Rectal smooth muscle tissue (tissue), 1 donor: Measurements from ENCODE around the gene KIF21A.

Experiments used
- H3K27ac ChIP-seq: one replicate; pipeline ENCODE4 v1.7.0; 2013; ENCODE audit warnings: low read depth, low read length, inconsistent platforms
- H3K27me3 ChIP-seq: one replicate; pipeline ENCODE4 v1.7.0; 2013; ENCODE audit warnings: low read length; ENCODE audit not compliant: control insufficient read depth, insufficient read depth
- H3K36me3 ChIP-seq: one replicate; pipeline ENCODE4 v1.7.0; 2013; ENCODE audit warnings: low read length; ENCODE audit not compliant: control insufficient read depth, insufficient read depth
- H3K4me1 ChIP-seq: one replicate; pipeline ENCODE4 v1.7.0; 2013; ENCODE audit warnings: low read length; ENCODE audit not compliant: control insufficient read depth, insufficient read depth
- H3K4me3 ChIP-seq: one replicate; pipeline ENCODE4 v1.7.0; 2013; ENCODE audit warnings: low read length
- H3K9ac ChIP-seq: one replicate; pipeline ENCODE4 v1.7.0; 2013; ENCODE audit warnings: low read length

KIF21A gene

DNA sequence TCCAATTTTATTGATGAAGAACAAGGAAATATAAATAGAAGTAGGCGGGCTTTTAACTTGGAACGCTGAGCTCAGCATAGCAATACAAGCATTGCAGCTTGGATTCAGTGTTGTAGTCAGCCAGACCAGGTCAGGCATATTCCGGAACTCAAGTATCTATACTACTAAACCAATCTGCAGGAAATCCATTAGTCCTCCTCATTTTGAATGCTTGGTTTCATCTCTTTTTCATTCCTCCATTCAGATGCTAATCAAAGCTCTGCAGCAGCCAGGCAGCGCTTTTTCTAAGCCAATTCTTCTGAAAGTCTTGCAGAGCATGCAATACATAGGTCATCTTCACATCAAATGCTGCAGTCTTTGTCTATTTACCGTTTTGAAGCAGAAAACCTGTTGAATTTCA, 49.0 kb downstream of the KIF21A start:
- H3K36me3 ChIP-seq: no peaks in the 10 kb centered on the region
- H3K4me3 ChIP-seq: no peak overlapping the region
- no peak overlapping the region for H3K27ac ChIP-seq
- no peak overlapping the region for H3K9ac ChIP-seq
- H3K27me3 ChIP-seq: no peaks in the 10 kb centered on the region
- no peaks in the 10 kb centered on the region for H3K4me1 ChIP-seq

DNA sequence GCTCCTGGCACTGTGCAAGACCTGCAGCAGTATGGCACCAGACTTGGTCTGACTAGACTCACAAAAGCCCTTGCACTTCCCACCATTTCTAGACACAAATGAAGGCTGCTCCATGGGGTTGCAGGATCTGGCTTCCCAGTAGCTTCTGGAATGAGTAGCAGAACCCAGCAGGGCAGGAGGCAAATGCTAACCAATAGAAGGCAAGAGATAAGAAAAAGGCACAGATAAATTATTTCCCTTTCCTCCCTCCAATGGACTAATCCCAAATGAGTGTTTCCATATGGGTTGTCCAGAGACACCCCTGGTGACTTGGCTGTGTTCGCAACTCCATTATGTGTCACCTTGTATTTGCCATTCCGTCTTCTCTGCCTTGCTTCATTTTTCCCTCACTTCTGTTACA, 49.7 kb downstream of the KIF21A start:
- H3K9ac ChIP-seq: no peak overlapping the region
- H3K4me1 ChIP-seq: no peaks in the 10 kb centered on the region
- H3K27ac ChIP-seq: no peak overlapping the region
- H3K27me3 ChIP-seq: no peaks in the 10 kb centered on the region
- no peak overlapping the region for H3K4me3 ChIP-seq
- no peaks in the 10 kb centered on the region for H3K36me3 ChIP-seq

DNA sequence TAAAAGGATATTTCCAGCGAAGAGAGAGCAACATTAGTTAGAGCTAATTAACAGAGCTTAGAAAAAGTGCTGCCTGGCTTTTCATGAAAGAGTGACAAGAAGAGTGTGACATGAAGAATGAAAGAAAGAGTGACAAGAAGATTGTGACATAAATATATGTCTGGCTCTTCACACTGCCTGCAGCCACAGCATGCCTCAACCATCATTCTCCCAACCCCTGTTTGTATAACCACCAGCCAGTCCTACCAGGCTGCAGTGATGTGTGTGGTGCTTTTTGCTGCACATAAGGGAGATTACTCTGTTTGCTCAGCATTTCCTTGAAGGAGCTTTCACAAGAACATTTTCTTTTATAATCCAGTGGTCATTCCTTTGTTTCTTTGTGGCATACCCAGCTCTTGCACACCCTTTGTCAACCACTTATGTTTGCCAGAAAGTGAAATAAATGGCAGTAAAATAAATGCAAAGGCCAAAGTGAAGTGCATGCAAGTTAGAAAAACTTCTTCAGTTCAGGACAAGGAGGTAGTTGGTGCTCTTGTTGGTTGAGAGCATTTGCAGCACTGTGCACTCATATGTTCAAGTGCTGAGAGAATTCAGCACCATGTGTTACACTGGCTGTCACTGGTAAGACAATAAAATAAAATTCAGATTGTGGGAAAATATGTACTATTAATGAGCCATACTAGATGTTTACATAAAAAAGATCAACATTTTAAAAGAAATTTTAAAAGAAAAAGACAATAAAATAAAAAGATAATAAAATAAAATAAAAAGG, 50.6 kb downstream of the KIF21A start:
- H3K36me3 ChIP-seq: no peaks in the 10 kb centered on the region
- H3K27ac ChIP-seq: no peak overlapping the region

DNA sequence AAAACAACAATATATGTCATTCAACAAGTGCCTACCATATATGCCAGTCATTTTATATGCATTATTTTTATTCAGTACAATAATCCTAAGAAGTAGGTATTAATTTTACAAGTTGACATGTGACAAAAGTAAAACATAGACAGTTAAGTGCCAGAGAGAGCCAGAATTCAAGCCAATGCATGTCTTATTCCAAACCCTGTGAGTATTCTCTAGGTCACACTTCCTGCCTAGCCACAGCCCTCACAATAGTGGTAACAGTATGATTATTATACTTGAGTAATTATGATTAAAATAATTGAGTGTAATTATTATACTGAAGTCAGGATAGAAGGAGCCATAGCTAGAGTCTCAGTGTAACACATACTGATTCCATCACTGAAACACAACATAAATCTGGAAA, 52.2 kb downstream of the KIF21A start:
- no peak overlapping the region for H3K9ac ChIP-seq
- H3K27me3 ChIP-seq: no peaks in the 10 kb centered on the region
- no peak overlapping the region for H3K27ac ChIP-seq
- no peak overlapping the region for H3K4me3 ChIP-seq
- H3K4me1 ChIP-seq: no peaks in the 10 kb centered on the region
- H3K36me3 ChIP-seq: no peaks in the 10 kb centered on the region

More for the DNA sequence above, 50.6 kb downstream of the KIF21A start:
- Histone ChIP-seq H3K9ac (no peak overlapping the region), H3K4me3 (no peak overlapping the region), H3K4me1 (no peaks in the 10 kb centered on the region), H3K27me3 (no peaks in the 10 kb centered on the region)

DNA sequence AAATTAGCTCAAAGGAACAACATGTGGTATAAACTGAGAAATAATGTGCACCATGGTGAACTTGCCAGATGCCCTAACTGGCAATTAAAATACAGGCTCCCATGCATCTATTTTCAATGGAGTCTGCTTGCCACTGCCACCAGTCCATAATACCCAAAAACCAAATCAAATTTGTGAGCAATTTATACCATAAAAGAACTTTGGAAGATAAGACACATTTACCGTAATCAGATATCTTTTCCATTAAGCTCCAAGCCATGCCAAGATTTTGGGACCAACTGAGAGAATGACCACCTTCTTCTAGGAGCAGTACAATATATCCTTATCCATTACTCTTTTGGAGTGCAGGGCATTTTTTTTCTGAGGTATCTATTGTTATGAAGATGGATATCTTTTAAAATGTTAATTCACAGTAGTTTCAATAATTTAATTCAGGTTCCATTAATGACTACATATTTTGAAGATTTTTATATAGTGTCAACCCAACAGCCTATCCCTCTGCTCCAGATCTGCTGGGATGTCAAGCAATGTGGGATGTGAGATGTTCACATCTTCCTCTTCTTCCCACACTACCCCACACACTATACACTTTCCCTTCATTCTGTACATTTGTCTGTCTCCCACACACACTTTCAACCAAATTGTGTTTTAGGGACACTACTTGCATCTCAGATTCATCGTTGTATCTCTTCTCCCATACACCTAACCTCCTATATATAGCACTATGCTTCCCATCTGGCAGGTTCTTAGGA, 53.3 kb downstream of the KIF21A start:
- Histone ChIP-seq H3K36me3 (no peaks in the 10 kb centered on the region), H3K4me1 (no peaks in the 10 kb centered on the region), H3K9ac (no peak overlapping the region), H3K27ac (no peak overlapping the region), H3K4me3 (no peak overlapping the region), H3K27me3 (no peaks in the 10 kb centered on the region)

DNA sequence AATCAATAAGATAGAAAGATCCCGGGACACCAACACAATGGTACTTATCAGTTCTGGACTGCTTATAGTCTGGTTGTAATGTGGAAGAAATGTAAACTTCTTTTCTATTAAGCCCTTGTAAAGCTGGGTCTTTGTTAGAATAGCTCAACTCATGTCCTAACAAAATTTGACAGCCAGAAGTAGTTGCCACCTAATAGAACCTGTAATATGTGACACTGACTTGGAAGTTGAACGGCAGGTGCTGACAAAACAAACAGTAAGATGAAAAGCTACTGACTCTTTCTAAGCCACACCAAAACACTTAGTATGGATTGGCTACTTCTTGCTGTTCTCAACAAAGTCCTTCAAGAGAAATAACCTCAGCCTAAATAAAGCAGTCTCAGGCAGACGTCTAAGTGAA, 56.6 kb downstream of the KIF21A start:
- no peaks in the 10 kb centered on the region for H3K36me3 ChIP-seq
- H3K9ac ChIP-seq: no peak overlapping the region
- no peak overlapping the region for H3K27ac ChIP-seq
- no peaks in the 10 kb centered on the region for H3K27me3 ChIP-seq
- no peaks in the 10 kb centered on the region for H3K4me1 ChIP-seq
- H3K4me3 ChIP-seq: no peak overlapping the region

DNA sequence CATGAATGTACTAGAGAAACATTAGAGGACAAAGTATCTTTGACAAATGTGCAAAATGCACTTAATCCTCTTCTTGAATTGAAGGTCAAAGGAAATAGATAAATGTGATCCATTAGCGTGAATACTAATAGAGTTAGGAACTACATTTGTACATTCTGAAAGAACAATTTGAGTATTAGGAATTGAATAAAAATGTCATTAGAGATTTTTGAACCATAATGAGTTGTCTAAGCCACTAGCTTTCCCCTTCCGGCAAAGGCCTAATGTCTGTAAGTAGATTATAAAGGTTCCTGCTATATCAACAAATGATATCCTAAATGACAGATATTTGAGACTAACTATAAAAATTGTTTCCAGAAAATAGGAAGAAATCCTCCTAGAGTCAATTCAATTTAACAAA, 59.8 kb downstream of the KIF21A start:
- no peaks in the 10 kb centered on the region for H3K36me3 ChIP-seq
- no peak overlapping the region for H3K9ac ChIP-seq
- H3K27me3 ChIP-seq: no peaks in the 10 kb centered on the region
- no peak overlapping the region for H3K27ac ChIP-seq
- no peak overlapping the region for H3K4me3 ChIP-seq
- no peaks in the 10 kb centered on the region for H3K4me1 ChIP-seq

DNA sequence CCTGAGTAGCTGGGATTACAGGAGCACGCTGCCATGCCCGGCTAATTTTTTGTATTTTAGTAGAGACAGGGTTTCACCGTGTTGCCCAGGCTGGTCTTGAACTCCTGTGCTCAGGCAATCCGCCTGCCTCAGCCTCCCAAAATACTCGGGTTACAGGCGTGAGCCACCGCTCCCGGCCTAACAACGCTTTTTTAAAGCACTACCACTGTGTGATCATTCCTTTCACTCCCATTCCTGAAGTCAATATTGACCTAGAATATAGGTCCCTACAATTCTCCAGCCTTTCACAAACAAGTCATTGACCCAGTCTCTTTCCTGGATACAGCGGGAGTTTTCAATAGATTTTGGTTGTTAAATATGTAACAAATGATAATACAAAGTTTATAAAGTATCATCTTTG, 62.8 kb downstream of the KIF21A start:
- Histone ChIP-seq H3K27me3 (no peaks in the 10 kb centered on the region), H3K4me3 (no peak overlapping the region), H3K36me3 (no peaks in the 10 kb centered on the region), H3K4me1 (no peaks in the 10 kb centered on the region), H3K27ac (no peak overlapping the region), H3K9ac (no peak overlapping the region)

DNA sequence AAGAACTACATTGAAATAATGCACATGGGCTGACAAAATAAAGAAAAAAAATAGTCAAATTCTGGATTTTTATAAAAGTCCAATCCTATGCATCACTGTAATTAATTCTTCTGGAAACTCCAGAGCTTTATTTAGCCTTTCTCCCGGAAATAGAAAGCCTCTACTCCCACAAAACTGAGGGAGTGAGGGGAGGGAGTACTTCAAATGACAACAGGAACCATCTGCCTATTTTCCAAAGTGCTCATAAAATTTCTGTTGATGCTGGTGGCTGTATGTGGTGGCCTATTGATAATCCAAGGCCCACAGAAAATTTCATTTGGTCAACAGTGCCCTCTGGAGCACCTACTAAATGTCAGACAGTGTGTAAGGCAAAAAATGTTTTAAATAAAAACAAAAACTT, 64.6 kb downstream of the KIF21A start:
- Histone ChIP-seq H3K9ac (no peak overlapping the region), H3K4me1 (no peaks in the 10 kb centered on the region), H3K27ac (no peak overlapping the region), H3K27me3 (no peaks in the 10 kb centered on the region), H3K4me3 (no peak overlapping the region), H3K36me3 (no peaks in the 10 kb centered on the region)

DNA sequence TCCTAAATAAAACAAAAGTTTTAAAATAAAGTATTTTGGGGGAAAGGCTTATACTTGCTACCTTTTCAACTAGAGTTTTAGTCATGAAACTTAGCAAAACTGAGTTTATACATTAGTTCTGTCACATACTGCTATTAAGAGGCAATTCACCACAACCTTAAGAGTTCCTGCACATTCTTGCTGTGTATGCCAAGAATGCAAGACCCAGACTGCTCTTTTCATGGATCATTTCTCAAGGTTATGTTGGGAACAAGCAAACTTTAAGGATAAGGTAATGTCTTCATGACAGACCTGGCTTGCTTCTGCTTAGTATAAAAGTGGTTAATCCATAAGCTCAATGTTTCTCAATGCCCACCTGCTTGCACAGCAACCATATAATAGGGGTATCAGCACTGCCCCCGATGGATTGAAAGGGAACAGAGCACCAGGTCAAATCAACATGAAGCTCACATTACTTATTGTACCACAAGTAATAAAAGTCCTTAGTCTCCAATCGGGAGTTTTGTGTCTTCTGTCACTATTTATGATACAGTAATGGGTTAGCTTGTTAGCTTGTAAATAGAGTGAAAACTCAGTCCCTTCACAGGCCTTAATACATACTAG, 67.6 kb downstream of the KIF21A start:
- no peak overlapping the region for H3K4me3 ChIP-seq
- no peaks in the 10 kb centered on the region for H3K36me3 ChIP-seq
- no peaks in the 10 kb centered on the region for H3K27me3 ChIP-seq
- H3K27ac ChIP-seq: no peak overlapping the region
- no peak overlapping the region for H3K9ac ChIP-seq
- no peaks in the 10 kb centered on the region for H3K4me1 ChIP-seq

DNA sequence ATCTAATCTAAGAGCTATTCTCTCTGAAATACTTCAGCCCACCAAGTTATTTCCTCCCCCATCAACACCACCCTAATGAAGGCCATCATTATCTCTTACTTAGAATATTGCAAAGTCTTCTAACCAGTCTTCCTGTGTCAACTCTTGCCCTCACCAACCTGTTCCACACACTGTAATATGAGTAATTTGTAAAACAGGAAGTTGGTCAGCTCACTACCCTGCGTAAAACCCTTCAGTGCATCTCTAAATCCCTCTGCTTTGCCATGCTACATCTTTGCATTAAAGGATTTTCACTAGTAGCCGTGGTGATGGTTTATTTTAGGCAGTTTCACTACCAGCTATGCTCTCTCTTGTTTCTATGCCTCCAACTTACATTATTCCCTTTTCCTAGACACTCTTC, 70.0 kb downstream of the KIF21A start:
- H3K4me1 ChIP-seq: no peaks in the 10 kb centered on the region
- no peak overlapping the region for H3K4me3 ChIP-seq
- no peak overlapping the region for H3K9ac ChIP-seq
- no peaks in the 10 kb centered on the region for H3K36me3 ChIP-seq
- no peak overlapping the region for H3K27ac ChIP-seq
- H3K27me3 ChIP-seq: no peaks in the 10 kb centered on the region

DNA sequence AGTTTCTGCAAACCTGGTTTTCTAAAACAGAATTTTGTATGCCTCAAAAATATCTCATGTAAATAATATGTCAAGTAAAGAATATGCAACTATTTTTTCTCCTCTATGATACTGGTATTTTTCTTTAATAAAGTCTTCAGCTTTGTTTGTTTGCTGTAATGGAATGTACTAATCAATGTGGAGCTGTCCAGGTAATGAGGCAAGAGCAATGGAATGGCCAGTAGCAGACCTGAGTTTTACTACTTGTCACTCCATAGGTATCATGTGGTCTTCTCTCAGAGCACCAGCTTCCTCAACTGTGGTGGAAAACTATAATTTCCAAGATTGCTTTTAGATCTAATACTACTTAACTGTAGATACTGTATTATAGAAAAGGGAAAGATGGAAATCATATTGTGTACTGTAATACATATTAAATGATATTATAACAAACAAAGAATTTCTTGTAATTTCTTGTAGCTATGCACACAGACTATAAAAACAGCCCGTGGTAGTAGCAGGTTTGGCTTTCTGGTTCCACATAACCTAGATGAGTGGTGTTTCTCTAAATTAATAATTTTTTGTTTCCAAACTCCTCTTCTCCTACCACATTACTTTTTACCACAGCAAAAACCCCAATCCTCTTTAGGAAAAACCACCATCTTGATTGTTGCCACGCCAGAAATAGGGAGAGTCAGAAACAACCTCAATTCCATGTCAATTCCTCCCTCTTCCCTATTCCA, 70.6 kb downstream of the KIF21A start:
- no peak overlapping the region for H3K27ac ChIP-seq
- no peaks in the 10 kb centered on the region for H3K36me3 ChIP-seq
- H3K4me3 ChIP-seq: no peak overlapping the region
- no peaks in the 10 kb centered on the region for H3K27me3 ChIP-seq
- no peak overlapping the region for H3K9ac ChIP-seq
- H3K4me1 ChIP-seq: no peaks in the 10 kb centered on the region
